IPS-20b (cell line): ENCODE results near the gene ACOT11.
"Not testable (repeated sequence)": the region's sequence is repeated elsewhere in the genome, so short reads cannot be mapped to it uniquely, and the experiment has no call there.

Source experiments
- H3K27ac ChIP-seq: one replicate; pipeline ENCODE4 v1.5.1; 2013; ENCODE audit warnings: low read length
- H3K27me3 ChIP-seq: 2 replicates; pipeline ENCODE4 v1.6.1; 2013; ENCODE audit warnings: mild to moderate bottlenecking, low read length, inconsistent platforms; ENCODE audit not compliant: insufficient read depth
- H3K36me3 ChIP-seq: 2 replicates; pipeline ENCODE4 v1.6.1; 2013; ENCODE audit warnings: low read depth, mild to moderate bottlenecking, inconsistent platforms, low read length, moderate library complexity; ENCODE audit not compliant: insufficient read depth
- H3K4me1 ChIP-seq: 2 replicates; pipeline ENCODE4 v1.6.1; 2013; ENCODE audit warnings: mild to moderate bottlenecking, control low read depth, inconsistent platforms, low read length, moderate library complexity; ENCODE audit not compliant: insufficient read depth
- H3K4me3 ChIP-seq: 2 replicates; pipeline ENCODE4 v1.5.1; 2013; ENCODE audit warnings: mild to moderate bottlenecking, low read length, inconsistent platforms
- H3K9ac ChIP-seq: 2 replicates; pipeline ENCODE4 v1.6.1; 2013; ENCODE audit warnings: low read depth, mild to moderate bottlenecking, inconsistent platforms, low read length, moderate library complexity
- H3K9me3 ChIP-seq: 2 replicates; pipeline ENCODE4 v1.6.1; 2013; ENCODE audit warnings: mild to moderate bottlenecking, low read depth, low read length, inconsistent platforms; ENCODE audit not compliant: insufficient read depth

Gene ACOT11

GRCh38 chr1:54623216-54624007 is 75.4 kb downstream of the ACOT11 start, which contains the start of gene FAM151A:
TSS of gene FAM151A (minus strand) at chr1:54623525. CDS start at chr1:54623395, 130 bp downstream.
- H3K4me1 ChIP-seq: no peaks in the 10 kb centered on the region
- no peaks in the 10 kb centered on the region for H3K27me3 ChIP-seq
- H3K9me3 ChIP-seq: no peaks in the 10 kb centered on the region
- H3K9ac ChIP-seq: no peak within 1 kb of the TSS
- H3K36me3 ChIP-seq: no peaks in the 10 kb centered on the region
- no peak within 1 kb of the TSS for H3K27ac ChIP-seq
- no peak within 1 kb of the TSS for H3K4me3 ChIP-seq

- H3K36me3 ChIP-seq: no peaks in the 10 kb centered on the region
- no peaks in the 10 kb centered on the region for H3K9me3 ChIP-seq
- H3K27me3 ChIP-seq: no peaks in the 10 kb centered on the region
- H3K9ac ChIP-seq: no peak overlapping the region
- H3K27ac ChIP-seq: no peak overlapping the region
- H3K4me1 ChIP-seq: no peaks in the 10 kb centered on the region
- no peak overlapping the region for H3K4me3 ChIP-seq
Observed at GRCh38 chr1:54624466-54625464, 76.7 kb downstream of the ACOT11 start.

GRCh38 chr1:54627196-54627595 is 79.2 kb downstream of the ACOT11 start:
- H3K27ac ChIP-seq: no peak overlapping the region
- H3K27me3 ChIP-seq: no peaks in the 10 kb centered on the region
- no peak overlapping the region for H3K4me3 ChIP-seq
- no peaks in the 10 kb centered on the region for H3K9me3 ChIP-seq
- no peaks in the 10 kb centered on the region for H3K36me3 ChIP-seq
- no peak overlapping the region for H3K9ac ChIP-seq
- H3K4me1 ChIP-seq: no peaks in the 10 kb centered on the region

GRCh38 chr1:54635804-54636203 is 87.8 kb downstream of the ACOT11 start:
- not testable (repeated sequence) for H3K9me3 ChIP-seq, H3K4me1 ChIP-seq, H3K9ac ChIP-seq, H3K27ac ChIP-seq, H3K4me3 ChIP-seq, H3K27me3 ChIP-seq, H3K36me3 ChIP-seq

- not testable (repeated sequence) for H3K27me3 ChIP-seq, H3K4me1 ChIP-seq, H3K9ac ChIP-seq, H3K4me3 ChIP-seq, H3K36me3 ChIP-seq, H3K9me3 ChIP-seq, H3K27ac ChIP-seq
Observed at GRCh38 chr1:54636461-54637446, 88.7 kb downstream of the ACOT11 start.

- Histone ChIP-seq H3K9me3 (peaks cover 15% of the 10 kb centered on the region; the same call in 1 of the 2 replicates), H3K9ac (no peak overlapping the region), H3K4me1 (no peaks in the 10 kb centered on the region), H3K27me3 (no peaks in the 10 kb centered on the region), H3K4me3 (no peak overlapping the region), H3K27ac (no peak overlapping the region), H3K36me3 (no peaks in the 10 kb centered on the region)
Observed at GRCh38 chr1:54640361-54640760, 92.3 kb downstream of the ACOT11 start.

- Histone ChIP-seq H3K4me1 (no peaks in the 10 kb centered on the region), H3K27me3 (no peaks in the 10 kb centered on the region), H3K27ac (no peak within 1 kb of the TSS), H3K9ac (no peak within 1 kb of the TSS), H3K9me3 (peaks cover 15% of the 10 kb centered on the region; the same call in 1 of the 2 replicates), H3K4me3 (no peak within 1 kb of the TSS), H3K36me3 (no peaks in the 10 kb centered on the region)
Observed at GRCh38 chr1:54640863-54641836, 93.1 kb downstream of the ACOT11 start, which contains the start of gene MROH7. TSS of gene MROH7 (plus strand) at chr1:54641786. CDS start at chr1:54652927, 11,141 bp downstream.

- Histone ChIP-seq H3K4me3 (no peak overlapping the region), H3K27ac (no peak overlapping the region), H3K9ac (no peak overlapping the region), H3K4me1 (no peaks in the 10 kb centered on the region), H3K27me3 (no peaks in the 10 kb centered on the region), H3K9me3 (peaks cover 15% of the 10 kb centered on the region; the same call in 1 of the 2 replicates), H3K36me3 (no peaks in the 10 kb centered on the region)
Observed at GRCh38 chr1:54643736-54644135, 95.7 kb downstream of the ACOT11 start.

- no peak overlapping the region for H3K4me3 ChIP-seq
- H3K36me3 ChIP-seq: no peaks in the 10 kb centered on the region
- no peak overlapping the region for H3K9ac ChIP-seq
Observed at GRCh38 chr1:54645806-54646676, 98.0 kb downstream of the ACOT11 start.

More at GRCh38 chr1:54645806-54646676, 98.0 kb downstream of the ACOT11 start:
- peaks cover 7% of the 10 kb centered on the region; the same call in 1 of the 2 replicates for H3K27me3 ChIP-seq
- no peak overlapping the region for H3K27ac ChIP-seq
- no peaks in the 10 kb centered on the region for H3K4me1 ChIP-seq
- peaks cover 15% of the 10 kb centered on the region; the same call in 1 of the 2 replicates for H3K9me3 ChIP-seq
